CD14-positive monocyte (primary cell): ENCODE results near the gene MBL2. TPM values are rescaled to one million over a fixed set of nuclear protein-coding genes. Genes with fewer than 3 reads are reported as not detected.

ENCODE experiments used
- DNase-seq, 3 donors: peaks; one replicate each; pipeline ENCODE4 v3.0.0-alpha.2; 2011 to 2022
- H2AFZ ChIP-seq: 2 replicates; pipeline ENCODE4 v1.6.0; 2012; ENCODE audit warnings: mild to moderate bottlenecking, low read depth, low read length, inconsistent platforms; ENCODE audit not compliant: insufficient read depth, poor library complexity, severe bottlenecking
- H3K27ac ChIP-seq, 2 donors: 1 replicate in 1 of 2; 2 replicates in 1 of 2; pipeline ENCODE4 v1.5.1; 2012 to 2013; ENCODE audit warnings: low read length in 2 of 2, control low read depth in 1 of 2, inconsistent platforms in 1 of 2, low read depth in 1 of 2, mild to moderate bottlenecking in 1 of 2
- H3K27me3 ChIP-seq, 2 donors: one replicate each; pipeline versions ENCODE4 v1.6.0 to v1.6.1; 2011 to 2013; ENCODE audit warnings: low read length in 2 of 2; ENCODE audit not compliant: control insufficient read depth in 2 of 2, insufficient read depth in 2 of 2
- H3K36me3 ChIP-seq, 2 donors: replicated peaks in 1 of 2; 1 replicate in 1 of 2; 2 replicates in 1 of 2; pipeline versions ENCODE4 v1.5.1 to v1.6.1; 2012 to 2013; ENCODE audit warnings: low read length in 2 of 2, control low read depth in 1 of 2, inconsistent platforms in 1 of 2, mild to moderate bottlenecking in 1 of 2; ENCODE audit not compliant: insufficient read depth in 2 of 2, control insufficient read depth in 1 of 2
- H3K4me1 ChIP-seq, 2 donors: 1 replicate in 1 of 2; 2 replicates in 1 of 2; pipeline versions ENCODE4 v1.5.1 to v1.6.1; 2012 to 2013; ENCODE audit warnings: low read length in 2 of 2, control low read depth in 1 of 2, inconsistent platforms in 1 of 2, mild to moderate bottlenecking in 1 of 2, moderate library complexity in 1 of 2; ENCODE audit not compliant: insufficient read depth in 2 of 2, control insufficient read depth in 1 of 2
- H3K4me2 ChIP-seq: replicated peaks from 2 replicates; pipeline ENCODE3; 2012; ENCODE audit warnings: low read length, moderate library complexity, mild to moderate bottlenecking; ENCODE audit not compliant: poor library complexity, severe bottlenecking; ENCODE audit errors: extremely low read depth
- H3K4me3 ChIP-seq, 3 experiments: fragments of 200-600 bp in 1 of 3; sonication (generic) in 1 of 3; replicated peaks in 1 of 3; 1 replicate in 2 of 3; 2 replicates in 1 of 3; pipeline ENCODE4 v1.5.1; 2011 to 2013; ENCODE audit warnings: low read length in 3 of 3, mild to moderate bottlenecking in 3 of 3, control low read depth in 2 of 3, low read depth in 2 of 3, inconsistent platforms in 1 of 3, moderate library complexity in 1 of 3
- H3K79me2 ChIP-seq: 2 replicates; pipeline ENCODE4 v1.6.0; 2012; ENCODE audit warnings: mild to moderate bottlenecking, control low read depth, inconsistent platforms, low read length, moderate library complexity; ENCODE audit not compliant: insufficient read depth
- H3K9ac ChIP-seq: 2 replicates; pipeline ENCODE4 v1.6.0; 2017; ENCODE audit warnings: low read length, mild to moderate bottlenecking; ENCODE audit not compliant: insufficient read depth, poor library complexity, severe bottlenecking
- H3K9me3 ChIP-seq, 2 donors: replicated peaks in 1 of 2; 1 replicate in 1 of 2; 2 replicates in 1 of 2; pipeline versions ENCODE4 v1.5.1 to v1.6.1; 2012 to 2013; ENCODE audit warnings: low read length in 2 of 2, control low read depth in 1 of 2; ENCODE audit not compliant: control insufficient read depth in 1 of 2, insufficient read depth in 1 of 2
- H4K20me1 ChIP-seq: 2 replicates; pipeline ENCODE4 v1.6.0; 2012; ENCODE audit warnings: mild to moderate bottlenecking, low read length, control low read depth, moderate library complexity; ENCODE audit not compliant: insufficient read depth
- H3K27ac Mint-ChIP-seq, 7 donors: one replicate each; pipeline ENCODE4 v1.8.0; 2020; ENCODE audit warnings: mild to moderate bottlenecking in 7 of 7, mixed read lengths in 7 of 7, moderate library complexity in 6 of 7, inconsistent platforms in 2 of 7
- H3K27me3 Mint-ChIP-seq, 3 donors: one replicate each; pipeline ENCODE4 v1.8.0; 2021 to 2022; ENCODE audit warnings: low read depth in 3 of 3, mild to moderate bottlenecking in 3 of 3, mixed read lengths in 3 of 3, moderate library complexity in 3 of 3, inconsistent platforms in 1 of 3
- H3K36me3 Mint-ChIP-seq, 2 donors: one replicate each; pipeline ENCODE4 v1.8.0; 2020; ENCODE audit warnings: mixed read lengths in 2 of 2, inconsistent platforms in 1 of 2, mild to moderate bottlenecking in 1 of 2
- H3K4me1 Mint-ChIP-seq: one replicate; pipeline ENCODE4 v1.8.0; 2020; ENCODE audit warnings: mild to moderate bottlenecking, mixed read lengths
- H3K4me3 Mint-ChIP-seq, 2 donors: one replicate each; pipeline ENCODE4 v1.8.0; 2020; ENCODE audit warnings: mild to moderate bottlenecking in 2 of 2, mixed read lengths in 2 of 2, moderate library complexity in 1 of 2
- H3K9me3 Mint-ChIP-seq, 7 donors: one replicate each; pipeline ENCODE4 v1.8.0; 2020 to 2022; ENCODE audit warnings: mixed read lengths in 7 of 7, mild to moderate bottlenecking in 6 of 7, moderate library complexity in 6 of 7, inconsistent platforms in 2 of 7
- CTCF ChIP-seq: fragments of 200-600 bp; IDR thresholded peaks from one replicate; pipeline ENCODE4 v1.8.0; 2022; ENCODE audit warnings: antibody characterized with exemption, mild to moderate bottlenecking
- WGBS: methylation state at CpG from one replicate; pipeline ENCODE4 v1.1.5; 2013; ENCODE audit warnings: missing lambda C conversion rate; ENCODE audit not compliant: insufficient coverage; 5-methylcytosine and 5-hydroxymethylcytosine counted together
- intact Hi-C, 2 donors: fragments of 100-400 bp; cut with micrococcal nuclease; formaldehyde crosslinking; loops; one replicate each; pipeline versions ENCODE4 v1.15.0 to v1.15.1; 2023
- polyA plus RNA-seq, 3 donors: library from polyadenylated mRNA; depleted of rRNA in 1 of 3; unstranded in 2 of 3; stranded (reverse) in 1 of 3; fragments of 300-500 nt in 2 of 3; fragments of >200 nt in 1 of 3; fragmentation: Illumina TruSeq in 2 of 3; gene quantifications; 1 replicate in 2 of 3; 2 replicates in 1 of 3; pipeline ENCODE4 v1.2.3, GENCODE V29; 2012 to 2021

Gene MBL2
- polyA plus RNA-seq, 3 donors: not detected

- Histone ChIP-seq H4K20me1 (no peaks in the 10 kb centered on the region), H3K4me3 (no peak overlapping the region), H3K4me1 (no peaks in the 10 kb centered on the region), H3K9me3 (no peaks in the 10 kb centered on the region), H2AFZ (no peak overlapping the region), H3K4me2 (no peak overlapping the region), H3K79me2 (no peaks in the 10 kb centered on the region), H3K36me3 (no peaks in the 10 kb centered on the region), H3K9ac (no peak overlapping the region), H3K27ac (no peak overlapping the region), H3K27me3 (no peaks in the 10 kb centered on the region)
- Mint-ChIP-seq H3K27ac (no peak overlapping the region), H3K4me1 (no peaks in the 10 kb centered on the region), H3K36me3 (no peaks in the 10 kb centered on the region), H3K9me3 (peaks cover 0 to 3% (median 0%) of the 10 kb centered on the region in 7 donors), H3K4me3 (no peak overlapping the region), H3K27me3 (no peaks in the 10 kb centered on the region)
- intact Hi-C loops: no loop called here
- no peak for DNase-seq
- TF ChIP-seq CTCF: no peak
- WGBS: no CpG with 5 or more reads among the region's 2 CpGs
Measured at GRCh38 chr10:52807803-52808202, 35.2 kb upstream of the MBL2 start.

DNA sequence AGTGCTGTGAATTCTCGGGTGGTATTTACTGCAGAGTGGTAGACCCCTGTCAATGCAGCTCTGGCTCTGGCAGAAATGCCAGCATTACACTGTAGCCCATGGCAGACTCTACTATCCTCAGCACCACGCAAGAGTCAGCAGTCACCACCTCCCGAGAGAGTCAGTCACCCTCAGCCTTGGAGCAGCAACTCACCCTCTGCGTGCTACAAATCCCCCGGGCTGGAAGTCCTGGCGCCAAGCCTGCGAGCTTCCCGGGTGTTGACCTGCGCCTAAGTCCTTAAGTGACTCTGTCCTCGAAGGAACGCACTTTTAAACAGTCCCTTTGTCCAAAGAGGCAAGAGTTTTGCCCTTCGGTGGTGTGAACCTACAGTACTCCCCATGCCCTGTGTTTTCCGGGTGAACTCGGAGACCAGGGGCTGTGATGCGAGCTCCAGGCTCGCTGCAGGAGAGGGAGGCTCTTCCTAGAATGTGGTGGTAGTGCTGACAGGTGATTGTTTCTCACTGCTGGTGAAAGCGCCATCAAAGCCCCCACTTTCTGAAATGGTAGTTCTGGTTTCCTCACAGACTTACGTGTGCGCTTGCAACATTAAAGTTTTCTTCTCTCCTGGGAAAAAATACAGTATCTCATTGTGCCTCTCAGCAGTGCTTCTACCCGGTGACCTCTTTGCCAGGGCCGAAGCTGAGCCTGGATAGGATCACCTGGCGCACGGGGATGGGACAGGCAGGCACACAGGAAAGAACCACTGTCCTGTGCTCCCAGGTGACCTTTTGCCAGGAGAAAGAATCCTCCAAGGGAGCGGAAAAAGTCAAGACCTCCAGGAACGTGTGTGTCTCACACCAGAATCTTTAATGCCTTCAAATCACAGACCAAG is 33.1 kb upstream of the MBL2 start:
- H4K20me1 ChIP-seq: no peaks in the 10 kb centered on the region
- H3K4me2 ChIP-seq: no peak overlapping the region
- TF ChIP-seq CTCF: no peak
- Mint-ChIP-seq H3K9me3 (peaks cover 0 to 4% (median 0%) of the 10 kb centered on the region in 7 donors), H3K27me3 (no peaks in the 10 kb centered on the region), H3K36me3 (no peaks in the 10 kb centered on the region), H3K27ac (no peak overlapping the region), H3K4me1 (no peaks in the 10 kb centered on the region), H3K4me3 (no peak overlapping the region)
- H3K9ac ChIP-seq: no peak overlapping the region
- H3K9me3 ChIP-seq: no peaks in the 10 kb centered on the region
- WGBS: 93% methylated on average over 17 of the region's 25 CpGs
- no peaks in the 10 kb centered on the region for H3K79me2 ChIP-seq
- H3K27ac ChIP-seq: no peak overlapping the region
- no peaks in the 10 kb centered on the region for H3K36me3 ChIP-seq
- no peak for DNase-seq
- no peaks in the 10 kb centered on the region for H3K27me3 ChIP-seq
- no peak overlapping the region for H3K4me3 ChIP-seq
- intact Hi-C loops: no loop called here
- no peaks in the 10 kb centered on the region for H3K4me1 ChIP-seq
- no peak overlapping the region for H2AFZ ChIP-seq
